ENCODE results near the gene KLHL26.
"Not testable (repeated sequence)": the region's sequence is repeated elsewhere in the genome, so short reads cannot be mapped to it uniquely, and the experiment has no call there.

The KLHL26 gene, protein sequence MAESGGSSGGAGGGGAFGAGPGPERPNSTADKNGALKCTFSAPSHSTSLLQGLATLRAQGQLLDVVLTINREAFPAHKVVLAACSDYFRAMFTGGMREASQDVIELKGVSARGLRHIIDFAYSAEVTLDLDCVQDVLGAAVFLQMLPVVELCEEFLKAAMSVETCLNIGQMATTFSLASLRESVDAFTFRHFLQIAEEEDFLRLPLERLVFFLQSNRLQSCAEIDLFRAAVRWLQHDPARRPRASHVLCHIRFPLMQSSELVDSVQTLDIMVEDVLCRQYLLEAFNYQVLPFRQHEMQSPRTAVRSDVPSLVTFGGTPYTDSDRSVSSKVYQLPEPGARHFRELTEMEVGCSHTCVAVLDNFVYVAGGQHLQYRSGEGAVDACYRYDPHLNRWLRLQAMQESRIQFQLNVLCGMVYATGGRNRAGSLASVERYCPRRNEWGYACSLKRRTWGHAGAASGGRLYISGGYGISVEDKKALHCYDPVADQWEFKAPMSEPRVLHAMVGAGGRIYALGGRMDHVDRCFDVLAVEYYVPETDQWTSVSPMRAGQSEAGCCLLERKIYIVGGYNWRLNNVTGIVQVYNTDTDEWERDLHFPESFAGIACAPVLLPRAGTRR

DNA sequence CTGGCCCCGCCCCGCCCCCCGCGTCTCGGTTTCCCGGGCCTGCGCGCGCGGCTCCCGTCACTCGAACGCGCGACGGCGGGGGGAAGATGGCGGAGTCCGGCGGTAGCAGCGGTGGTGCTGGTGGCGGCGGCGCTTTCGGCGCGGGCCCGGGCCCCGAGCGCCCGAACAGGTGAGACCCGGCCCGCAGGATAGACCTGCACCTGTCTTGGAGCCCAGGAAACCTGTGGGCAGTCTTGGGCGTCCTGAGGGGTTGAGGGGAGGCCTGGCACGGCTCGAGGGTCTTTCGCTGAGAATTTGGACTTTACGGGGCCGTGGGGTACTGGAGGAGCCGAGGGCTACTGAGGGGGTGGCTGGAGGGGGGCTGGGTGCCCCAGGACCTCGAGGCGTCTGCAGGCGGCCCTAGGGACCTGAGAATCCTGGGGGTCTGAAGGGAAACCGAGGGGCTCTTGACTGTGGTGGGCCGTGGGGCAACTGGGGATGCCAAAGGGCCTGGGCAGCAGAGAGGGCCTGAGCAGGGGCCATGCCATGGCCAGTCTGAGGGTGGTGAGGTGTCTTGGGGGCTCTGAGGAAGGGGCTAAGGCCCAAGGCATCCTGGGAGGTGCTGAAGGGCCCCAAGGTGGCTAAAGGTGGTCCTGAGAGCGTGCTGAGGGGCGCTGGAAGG lies at the start of gene KLHL26:
Gene KLHL26, plus strand, starts transcription at position 60 of the 661 bp plus-strand sequence. Its CDS starts 27 bp downstream, at position 87.
- DNase-seq = no peak

DNA sequence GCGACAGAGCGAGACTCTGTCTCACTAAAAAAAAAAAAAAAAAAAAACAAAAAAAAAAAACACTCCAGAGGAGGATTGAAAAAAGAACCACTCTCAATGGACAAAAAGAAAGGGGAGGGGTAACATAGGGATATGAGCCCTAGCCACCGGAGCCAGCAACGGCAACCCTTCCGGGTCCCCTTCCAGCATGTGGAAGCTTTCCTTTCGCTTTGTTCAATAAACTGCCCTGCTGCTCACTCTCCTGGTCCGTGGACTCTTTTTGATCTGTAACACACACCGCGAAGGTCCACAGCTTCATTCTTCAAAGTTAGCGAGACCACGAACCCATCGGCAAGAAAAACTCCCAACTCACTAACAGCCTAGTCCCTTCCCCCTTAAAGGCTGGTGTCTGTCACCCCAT lies 49.3 kb upstream of the KLHL26 start:
- DNase-seq = no peak

GRCh38 chr19:18587962-18588610 lies 48.7 kb upstream of the KLHL26 start:
- DNase-seq = no peak

DNA sequence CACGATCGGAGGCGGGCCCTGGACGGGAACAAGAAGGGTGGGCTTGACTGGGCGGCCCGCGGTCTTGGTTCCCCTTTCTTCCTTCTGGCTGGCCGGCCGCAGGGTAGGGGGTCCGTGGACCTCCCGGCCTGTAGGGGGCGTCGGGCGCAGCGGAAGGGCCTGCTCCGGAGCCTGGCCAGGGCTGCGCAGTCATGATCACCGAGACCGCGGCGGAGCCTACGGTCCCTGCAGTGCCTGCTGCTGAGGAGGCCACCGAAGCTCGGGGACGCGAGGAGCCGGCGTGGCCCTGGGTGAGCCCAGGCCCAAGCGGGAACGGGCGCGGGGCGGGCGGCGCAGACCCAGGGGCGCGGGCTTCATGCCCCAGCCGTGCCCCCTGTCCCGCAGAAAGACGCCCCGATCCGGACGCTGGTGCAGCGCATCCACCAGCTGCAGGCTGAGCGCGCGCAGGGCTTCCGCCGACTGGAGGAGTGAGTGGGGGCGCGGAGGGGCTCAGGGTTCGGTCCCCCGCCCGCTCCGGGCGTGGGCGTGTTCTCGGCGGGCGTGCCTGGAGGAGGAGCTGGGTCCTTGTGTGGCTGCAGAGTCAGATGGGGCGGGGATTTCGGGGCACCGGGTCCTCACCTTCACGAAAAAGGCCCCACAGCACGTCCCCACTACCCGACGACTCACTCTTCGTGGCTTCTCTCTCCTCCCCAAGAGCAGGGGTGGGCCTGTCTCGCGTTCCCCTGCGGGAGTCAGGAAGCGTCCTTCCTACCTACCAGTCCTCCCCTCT lies 48.0 kb upstream of the KLHL26 start, which contains the start of gene REX1BD:
Gene REX1BD, plus strand, starts transcription at position 188 of the 769 bp plus-strand sequence. Its CDS starts 4 bp downstream, at position 192.
- DNase-seq = peak; percentile 92

DNA sequence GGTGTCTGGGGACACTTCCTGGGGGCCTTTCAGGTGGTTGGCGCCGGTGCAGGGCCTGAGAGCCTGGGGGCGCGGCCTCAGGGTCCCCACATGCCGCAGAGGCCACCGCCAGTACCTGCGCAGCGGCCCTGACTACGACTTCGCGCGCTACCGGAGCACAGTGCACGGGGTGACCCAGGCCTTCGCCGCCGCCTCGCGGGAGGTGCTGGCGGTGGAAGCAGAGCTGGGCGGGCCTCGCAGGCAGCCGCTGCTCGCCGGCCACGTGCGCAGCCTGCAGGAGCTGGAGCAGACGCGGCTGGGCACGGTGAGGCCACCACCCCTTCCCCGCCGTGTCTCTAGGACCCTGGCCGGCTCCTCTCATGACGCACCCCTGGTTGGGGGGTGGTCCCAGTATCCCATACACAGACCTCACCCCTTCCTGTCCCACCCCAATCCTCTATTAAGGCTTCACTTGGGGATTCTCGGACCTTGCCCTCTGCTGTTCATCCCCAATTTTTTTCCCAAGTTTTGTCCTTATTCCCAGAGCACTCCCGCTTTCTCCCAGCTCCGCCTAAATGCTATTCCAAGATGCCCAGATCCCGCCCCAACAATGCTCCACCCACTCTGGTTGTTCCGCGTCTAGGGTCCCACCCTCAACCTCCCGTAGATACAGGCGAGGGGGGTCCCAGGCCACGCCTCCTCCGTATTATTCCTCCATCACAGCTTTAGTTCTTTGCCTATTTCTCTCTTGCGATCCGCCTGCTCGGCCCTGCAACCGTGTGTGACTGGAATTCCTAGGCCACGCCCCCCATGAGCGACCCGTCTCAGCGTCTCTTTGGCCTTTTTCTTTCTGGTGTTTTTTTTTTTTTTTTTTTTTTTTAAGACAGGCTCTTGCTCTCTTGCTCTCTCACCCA lies 47.2 kb upstream of the KLHL26 start:
- peak; percentile 67 for DNase-seq

DNA sequence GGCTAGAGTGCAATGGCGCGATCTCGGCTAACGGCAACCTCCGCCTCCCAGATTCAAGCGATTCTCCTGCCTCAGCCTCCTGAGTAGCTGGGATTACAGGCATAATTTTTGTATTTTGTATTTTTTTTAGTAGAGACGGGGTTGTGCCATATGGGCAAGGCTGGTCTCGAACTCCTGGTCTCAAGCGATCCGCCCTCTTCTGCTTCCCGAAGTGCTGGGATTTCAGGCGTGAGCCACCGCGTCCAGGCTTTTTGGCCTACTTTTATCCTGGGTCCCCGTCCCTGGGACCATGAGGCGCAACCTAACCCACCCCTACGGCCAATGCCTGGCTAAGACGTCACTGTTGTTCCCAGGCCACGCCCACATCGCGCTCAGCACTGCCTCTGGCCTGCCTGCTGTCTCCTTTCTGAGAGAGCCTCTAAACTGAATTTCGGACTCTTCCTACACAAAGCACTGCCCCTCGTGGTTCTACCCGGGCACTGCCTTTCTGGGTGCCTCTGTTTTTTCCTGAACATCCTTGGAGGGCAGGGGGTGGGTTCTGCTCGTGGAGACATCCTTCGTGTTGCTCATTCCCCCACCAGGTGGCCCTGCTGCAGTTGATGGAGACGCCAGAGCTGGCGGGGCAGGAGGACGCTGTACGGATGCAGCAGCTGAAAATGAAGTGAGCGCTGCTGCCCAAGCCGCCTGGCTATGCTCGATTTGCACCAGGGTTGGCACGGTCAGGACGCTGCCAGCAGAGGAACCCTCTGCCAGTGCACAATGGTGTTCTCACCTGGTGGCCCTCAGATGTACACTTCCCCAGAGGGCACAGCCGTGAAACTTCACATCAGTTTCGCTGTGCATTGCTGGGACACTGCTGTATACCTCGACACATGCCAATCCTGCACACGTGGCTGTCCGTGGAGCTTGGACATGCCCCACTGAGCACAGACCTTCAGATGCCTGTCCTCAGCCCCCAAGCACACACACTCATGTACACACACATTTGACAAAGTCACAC lies 46.3 kb upstream of the KLHL26 start:
- no peak for DNase-seq

- DNase-seq = no peak
Observed at GRCh38 chr19:18591735-18592385, 45.0 kb upstream of the KLHL26 start.

DNA sequence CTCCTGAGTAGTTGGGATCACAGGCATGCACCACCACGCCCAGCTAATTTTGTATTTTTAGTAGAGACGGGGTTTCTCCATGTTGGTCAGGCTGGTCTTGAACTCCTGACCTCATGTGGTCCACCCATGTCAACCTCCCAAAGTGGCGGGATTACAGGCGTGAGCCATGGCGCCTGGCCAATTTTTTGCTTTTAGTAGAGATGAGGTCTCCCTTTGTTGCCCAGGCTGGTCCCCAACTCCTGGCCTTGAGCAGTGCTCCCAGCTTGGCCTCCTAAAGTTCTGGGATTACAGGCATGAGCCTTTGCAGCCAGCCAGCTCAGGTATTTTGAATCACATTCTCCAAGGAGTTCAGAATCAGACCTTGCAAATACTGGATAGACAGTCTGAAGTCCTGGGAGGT lies 44.1 kb upstream of the KLHL26 start:
- DNase-seq = not testable (repeated sequence)

GRCh38 chr19:18593367-18594095 lies 43.3 kb upstream of the KLHL26 start:
- DNase-seq = no peak

GRCh38 chr19:18594096-18594823 lies 42.6 kb upstream of the KLHL26 start:
- peak; percentile 81 for DNase-seq

- no peak for DNase-seq
Observed at GRCh38 chr19:18594824-18595373, 41.9 kb upstream of the KLHL26 start.

DNA sequence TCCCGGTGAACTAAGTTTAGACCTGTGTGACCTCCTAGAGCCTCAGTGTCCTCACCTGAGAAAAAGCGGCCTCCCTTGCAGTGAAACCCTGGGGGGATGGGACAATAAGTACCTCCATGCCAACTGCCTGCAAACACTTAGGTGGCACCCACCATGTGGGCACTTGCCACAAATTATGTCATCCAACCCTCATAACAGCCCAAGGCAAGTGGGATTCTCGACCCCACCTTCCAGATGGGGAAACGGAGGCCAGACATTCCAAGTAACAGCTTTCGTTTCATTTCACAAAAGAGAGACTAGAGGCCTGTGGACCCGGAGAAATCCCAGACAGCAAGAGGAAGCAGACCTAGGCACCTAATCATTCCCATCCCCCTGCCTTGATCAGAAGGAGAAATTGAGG lies 41.4 kb upstream of the KLHL26 start:
- DNase-seq = no peak

DNA sequence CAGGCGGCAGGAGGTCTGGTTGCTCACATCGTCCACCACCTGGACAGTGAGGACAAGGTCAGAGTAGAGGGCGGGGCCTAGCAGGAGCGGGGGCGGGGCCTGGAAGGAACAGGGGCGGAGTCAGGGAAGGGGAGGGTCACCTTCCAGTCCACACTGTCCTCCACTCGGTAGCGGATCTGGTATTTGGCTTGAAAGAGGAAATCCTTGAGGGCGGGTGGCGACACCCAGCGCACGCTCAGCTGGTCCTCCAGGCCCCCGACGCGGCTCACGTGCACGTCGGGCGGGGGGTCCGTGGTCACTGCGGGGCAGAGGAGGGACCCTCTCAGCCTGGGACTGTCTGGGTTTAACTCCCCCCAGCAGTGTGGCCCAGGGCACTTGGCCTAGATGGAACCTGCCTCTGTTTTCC lies 40.1 kb upstream of the KLHL26 start:
- no peak for DNase-seq

DNA sequence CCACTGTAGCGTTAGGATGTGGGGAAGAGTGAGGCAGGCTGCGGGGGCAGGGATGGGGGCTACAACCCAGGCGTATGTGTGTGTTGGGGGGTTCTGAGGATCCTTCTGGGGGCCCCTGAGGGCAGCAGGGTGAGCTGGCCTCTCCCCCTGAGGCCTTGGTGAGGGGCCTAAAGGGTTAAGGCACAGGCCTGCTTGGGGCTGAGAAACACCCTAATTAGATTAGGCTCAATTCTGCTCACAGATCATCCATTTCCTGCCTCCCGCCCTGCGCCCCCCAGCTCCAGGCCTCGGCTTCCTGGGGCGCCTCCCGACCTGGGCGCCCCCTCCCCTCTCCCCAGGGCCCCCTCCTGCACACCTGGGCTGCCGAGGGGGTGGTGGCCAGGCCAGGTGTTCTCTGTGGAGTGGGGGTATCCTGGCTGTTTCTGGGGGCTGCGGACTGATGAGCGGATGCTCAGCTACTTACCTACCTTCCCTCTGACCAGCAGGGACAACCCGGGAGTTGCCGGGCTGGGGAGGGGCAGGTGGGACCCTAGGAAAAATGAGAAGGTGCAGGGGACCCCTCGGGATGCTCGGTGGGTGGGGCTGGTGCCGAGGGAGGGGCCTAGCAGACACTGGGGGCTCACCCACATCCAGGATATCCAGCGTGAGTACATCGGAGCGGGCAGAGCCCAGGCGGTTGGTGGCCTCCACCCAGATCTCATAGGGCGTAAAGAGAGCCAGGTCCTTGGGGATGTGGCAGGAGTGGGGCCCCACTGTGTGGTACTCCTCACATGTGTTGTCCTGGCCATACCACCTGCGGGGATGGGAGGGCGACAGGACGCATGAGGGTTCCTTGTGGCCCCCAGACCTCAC lies 38.8 kb upstream of the KLHL26 start:
- no peak for DNase-seq

DNA sequence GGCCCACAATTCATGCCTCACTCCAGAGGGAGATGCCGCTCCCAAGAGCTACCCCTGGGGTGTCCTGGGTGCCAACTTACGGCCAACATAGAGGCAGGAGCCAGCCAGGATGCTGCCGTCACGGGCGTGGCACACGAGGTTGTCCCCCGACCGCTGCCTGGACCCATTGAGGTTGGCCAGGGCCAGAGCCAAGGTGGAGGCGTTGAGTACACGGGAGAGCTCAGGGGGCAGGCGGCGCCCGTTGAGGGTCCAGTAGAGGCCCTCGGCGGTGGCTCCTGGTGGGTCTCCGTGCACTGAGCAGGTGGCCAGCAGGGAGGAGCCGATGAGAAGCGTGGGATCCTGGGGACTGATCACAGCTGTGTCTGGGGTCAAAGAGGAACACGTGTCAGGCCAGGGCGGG lies 37.3 kb upstream of the KLHL26 start:
- DNase-seq = no peak

- not testable (repeated sequence) for DNase-seq
Observed at GRCh38 chr19:18600692-18601397, 36.0 kb upstream of the KLHL26 start.

All from activated CD8-positive, alpha-beta memory T cell treated with anti-CD3 and anti-CD28 coated beads, Interleukin-2, amount 50 U/mL, for 4 hours (primary cell).